GM21786 (cell line): ENCODE measurements around the gene MFAP5.
A peak's percentile ranks its signal among the peaks of the same experiment; 100 is the strongest.

Experiments used
- ATAC-seq: cut with Tn5 transposase; IDR thresholded peaks from one replicate; pipeline ENCODE4 v1.9.1; 2021; ENCODE audit not compliant: unreplicated experiment

Gene MFAP5

GRCh38 chr12:8662593-8662992 is at the start of gene MFAP5:
Gene MFAP5, minus strand, starts transcription at chr12:8662826. Its CDS starts 722 bp downstream, at chr12:8662104.
- ATAC-seq, result no peak

- no peak for ATAC-seq
Observed at GRCh38 chr12:8709124-8709830, 46.7 kb upstream of the MFAP5 start.

- ATAC-seq, result no peak
Observed at GRCh38 chr12:8702159-8702558, 39.5 kb upstream of the MFAP5 start.

GRCh38 chr12:8701046-8701660 is 38.5 kb upstream of the MFAP5 start:
- no peak for ATAC-seq

- no peak for ATAC-seq
Observed at GRCh38 chr12:8699714-8700113, 37.1 kb upstream of the MFAP5 start.

GRCh38 chr12:8698879-8699278 is 36.3 kb upstream of the MFAP5 start:
- no peak for ATAC-seq

GRCh38 chr12:8698132-8698851 is 35.7 kb upstream of the MFAP5 start:
- peak; percentile 11 for ATAC-seq

GRCh38 chr12:8697476-8698131 is 35.0 kb upstream of the MFAP5 start, which contains the start of gene RIMKLB:
Gene RIMKLB, plus strand, starts transcription at chr12:8697991. Its CDS starts 15,876 bp downstream, at chr12:8713867.
- peak; percentile 74 for ATAC-seq

- ATAC-seq, result peak; percentile 11
Observed at GRCh38 chr12:8697120-8697475, 34.5 kb upstream of the MFAP5 start.

GRCh38 chr12:8696442-8697090 is 33.9 kb upstream of the MFAP5 start:
- ATAC-seq, result no peak

- ATAC-seq, result no peak
Observed at GRCh38 chr12:8695116-8695515, 32.5 kb upstream of the MFAP5 start.

GRCh38 chr12:8692573-8692972 is 29.9 kb upstream of the MFAP5 start:
- no peak for ATAC-seq

GRCh38 chr12:8689681-8690080 is 27.1 kb upstream of the MFAP5 start:
- no peak for ATAC-seq

- ATAC-seq, result no peak
Observed at GRCh38 chr12:8687846-8688601, 25.4 kb upstream of the MFAP5 start.

- no peak for ATAC-seq
Observed at GRCh38 chr12:8685051-8685450, 22.4 kb upstream of the MFAP5 start.

GRCh38 chr12:8681129-8681884 is 18.7 kb upstream of the MFAP5 start:
- no peak for ATAC-seq

GRCh38 chr12:8680533-8680932 is 17.9 kb upstream of the MFAP5 start:
- no peak for ATAC-seq

GRCh38 chr12:8678661-8679111 is 16.1 kb upstream of the MFAP5 start:
- ATAC-seq, result no peak

- no peak for ATAC-seq
Observed at GRCh38 chr12:8677362-8677761, 14.7 kb upstream of the MFAP5 start.
